Activated CD4-positive, alpha-beta T cell treated with anti-CD3 and anti-CD28 coated beads, Interleukin-2, amount 10 ng/mL, durations not matched to agents 24 days and 14 days (primary cell): ENCODE data around the gene RAB44. TPM values are rescaled to one million over a fixed set of nuclear protein-coding genes. Genes with fewer than 3 reads are reported as not detected.
A peak's percentile ranks its signal among the peaks of the same experiment; 100 is the strongest.

ENCODE experiments used
- DNase-seq: peaks from one replicate; pipeline ENCODE4 v3.0.0; 2022
- H3K27ac Mint-ChIP-seq: one replicate; pipeline ENCODE4 v1.8.0; 2022; ENCODE audit warnings: mild to moderate bottlenecking, mixed read lengths
- H3K27me3 Mint-ChIP-seq: one replicate; pipeline ENCODE4 v1.8.0; 2022; ENCODE audit warnings: mixed read lengths
- H3K36me3 Mint-ChIP-seq: one replicate; pipeline ENCODE4 v1.8.0; 2022; ENCODE audit warnings: low read depth, mild to moderate bottlenecking, mixed read lengths
- H3K4me1 Mint-ChIP-seq: one replicate; pipeline ENCODE4 v1.8.0; 2021; ENCODE audit warnings: mixed read lengths
- H3K4me3 Mint-ChIP-seq: one replicate; pipeline ENCODE4 v1.8.0; 2022; ENCODE audit warnings: mild to moderate bottlenecking, moderate library complexity, mixed read lengths
- H3K9me3 Mint-ChIP-seq: one replicate; pipeline ENCODE4 v1.8.0; 2021; ENCODE audit warnings: mixed read lengths
- intact Hi-C: fragments of 100-400 bp; cut with micrococcal nuclease; formaldehyde crosslinking; loops from one replicate; pipeline ENCODE4 v1.15.1; 2023
- total RNA-seq: library from RNA; stranded (reverse); gene quantifications from 2 replicates; pipeline ENCODE4 v1.2.3, GENCODE V29; 2022

The RAB44 gene
- total RNA-seq, 1 donor from 2014 or later = not detected

GRCh38 chr6:36743538-36744303 is 46.1 kb downstream of the RAB44 start:
- peak; percentile 67 for DNase-seq
- H3K9me3 Mint-ChIP-seq = no peaks in the 10 kb centered on the region
- peak overlapping the region; percentile 55 for H3K4me3 Mint-ChIP-seq
- H3K4me1 Mint-ChIP-seq = peaks cover 28% of the 10 kb centered on the region
- H3K27me3 Mint-ChIP-seq = no peaks in the 10 kb centered on the region
- intact Hi-C loops = no loop called here
- no peak overlapping the region for H3K27ac Mint-ChIP-seq
- H3K36me3 Mint-ChIP-seq = no peaks in the 10 kb centered on the region

DNA sequence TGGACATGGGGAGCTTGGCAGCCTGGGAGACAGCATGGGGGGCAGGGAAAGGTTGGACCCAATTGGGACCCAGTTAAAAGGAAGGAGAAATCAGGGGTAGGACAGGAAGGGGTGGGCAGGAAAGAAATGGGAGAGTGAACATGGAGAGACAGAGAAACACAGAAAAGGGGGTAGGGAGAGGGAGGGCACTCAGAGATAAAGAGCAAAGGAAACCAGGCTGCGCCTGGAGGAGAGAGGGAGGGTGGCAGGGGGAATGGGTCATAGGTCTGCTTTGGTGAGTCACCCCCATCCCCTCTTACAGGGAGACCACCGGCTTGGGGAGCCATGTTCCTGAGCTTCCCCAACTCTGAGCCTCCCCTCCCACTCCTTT is 46.7 kb downstream of the RAB44 start:
- intact Hi-C loops = no loop called here

GRCh38 chr6:36745283-36745682 is 47.7 kb downstream of the RAB44 start:
- no peak overlapping the region for H3K27ac Mint-ChIP-seq
- H3K9me3 Mint-ChIP-seq = peaks cover 4% of the 10 kb centered on the region
- H3K4me3 Mint-ChIP-seq = no peak overlapping the region
- no peaks in the 10 kb centered on the region for H3K36me3 Mint-ChIP-seq
- no peak for DNase-seq
- intact Hi-C loops = no loop called here
- peaks cover 23% of the 10 kb centered on the region for H3K4me1 Mint-ChIP-seq
- no peaks in the 10 kb centered on the region for H3K27me3 Mint-ChIP-seq

More for the DNA sequence above, 46.7 kb downstream of the RAB44 start:
- Mint-ChIP-seq H3K27me3 (no peaks in the 10 kb centered on the region), H3K4me1 (peaks cover 28% of the 10 kb centered on the region), H3K9me3 (peaks cover 2% of the 10 kb centered on the region), H3K27ac (peak overlapping the region; percentile 78), H3K36me3 (no peaks in the 10 kb centered on the region), H3K4me3 (peak overlapping the region; percentile 55)
- DNase-seq = no peak

- no peaks in the 10 kb centered on the region for H3K36me3 Mint-ChIP-seq
- no peak for DNase-seq
- no peak overlapping the region for H3K4me3 Mint-ChIP-seq
- H3K4me1 Mint-ChIP-seq = peaks cover 19% of the 10 kb centered on the region
- intact Hi-C loops = no loop called here
- H3K27me3 Mint-ChIP-seq = no peaks in the 10 kb centered on the region
- H3K27ac Mint-ChIP-seq = no peak overlapping the region
- peaks cover 4% of the 10 kb centered on the region for H3K9me3 Mint-ChIP-seq
These were observed 48.2 kb downstream of the RAB44 start for GRCh38 chr6:36745836-36746235.

DNA sequence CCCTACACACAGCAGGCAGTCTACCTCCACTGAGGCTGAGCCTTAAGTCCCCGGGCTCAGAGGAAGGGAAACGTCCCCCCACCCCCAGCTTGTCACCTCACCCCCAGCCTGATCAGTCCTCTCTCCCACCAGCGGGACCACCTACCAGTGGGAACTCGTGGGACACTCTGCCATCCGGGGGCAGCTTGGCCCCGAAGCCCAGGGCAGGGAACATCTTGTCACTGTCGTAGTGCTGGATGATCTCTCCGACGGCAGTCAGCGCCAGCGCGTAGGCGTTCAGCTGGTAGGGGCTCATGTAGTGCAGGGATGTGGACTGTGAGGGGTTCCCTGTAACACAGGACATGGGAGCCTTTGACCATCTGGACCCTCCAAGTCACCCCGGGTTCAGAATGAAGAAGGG is 48.6 kb downstream of the RAB44 start:
- peaks cover 21% of the 10 kb centered on the region for H3K4me1 Mint-ChIP-seq
- DNase-seq = no peak
- H3K9me3 Mint-ChIP-seq = peaks cover 4% of the 10 kb centered on the region
- H3K27me3 Mint-ChIP-seq = no peaks in the 10 kb centered on the region
- no peak overlapping the region for H3K27ac Mint-ChIP-seq
- intact Hi-C loops = no loop called here
- no peak overlapping the region for H3K4me3 Mint-ChIP-seq
- no peaks in the 10 kb centered on the region for H3K36me3 Mint-ChIP-seq

- no peak for DNase-seq
- intact Hi-C loops = no loop called here
- Mint-ChIP-seq H3K27me3 (no peaks in the 10 kb centered on the region), H3K9me3 (peaks cover 4% of the 10 kb centered on the region), H3K36me3 (no peaks in the 10 kb centered on the region), H3K4me1 (peaks cover 32% of the 10 kb centered on the region), H3K27ac (no peak overlapping the region), H3K4me3 (no peak overlapping the region)
These were observed 52.3 kb downstream of the RAB44 start for GRCh38 chr6:36749829-36750489.

GRCh38 chr6:36751091-36751490 is 53.5 kb downstream of the RAB44 start:
- Mint-ChIP-seq H3K4me3 (no peak overlapping the region), H3K9me3 (peaks cover 4% of the 10 kb centered on the region), H3K4me1 (peaks cover 43% of the 10 kb centered on the region), H3K27ac (peak overlapping the region; percentile 41), H3K36me3 (peaks cover 2% of the 10 kb centered on the region), H3K27me3 (no peaks in the 10 kb centered on the region)
- intact Hi-C loops = no loop called here
- no peak for DNase-seq

GRCh38 chr6:36751833-36752186 is 54.2 kb downstream of the RAB44 start:
- H3K27ac Mint-ChIP-seq = peak overlapping the region; percentile 92
- H3K36me3 Mint-ChIP-seq = peaks cover 2% of the 10 kb centered on the region
- peaks cover 50% of the 10 kb centered on the region for H3K4me1 Mint-ChIP-seq
- no peak overlapping the region for H3K4me3 Mint-ChIP-seq
- intact Hi-C loops = loop anchor here (1.0 kb wide), 1 partner anchor 17 kb away; no protein-coding TSS in a partner anchor
- peaks cover 4% of the 10 kb centered on the region for H3K9me3 Mint-ChIP-seq
- no peaks in the 10 kb centered on the region for H3K27me3 Mint-ChIP-seq
- no peak for DNase-seq

GRCh38 chr6:36752187-36752885 is 54.7 kb downstream of the RAB44 start:
- peak overlapping the region; percentile 92 for H3K27ac Mint-ChIP-seq
- H3K27me3 Mint-ChIP-seq = no peaks in the 10 kb centered on the region
- peaks cover 56% of the 10 kb centered on the region for H3K4me1 Mint-ChIP-seq
- peak; percentile 73 for DNase-seq
- H3K36me3 Mint-ChIP-seq = peaks cover 2% of the 10 kb centered on the region
- intact Hi-C loops = loop anchor here (1.0 kb wide), 1 partner anchor 17 kb away; no protein-coding TSS in a partner anchor
- H3K9me3 Mint-ChIP-seq = peaks cover 4% of the 10 kb centered on the region
- H3K4me3 Mint-ChIP-seq = peak overlapping the region; percentile 57

- peak overlapping the region; percentile 92 for H3K27ac Mint-ChIP-seq
- H3K36me3 Mint-ChIP-seq = peaks cover 2% of the 10 kb centered on the region
- H3K4me3 Mint-ChIP-seq = no peak overlapping the region
- peaks cover 4% of the 10 kb centered on the region for H3K9me3 Mint-ChIP-seq
- intact Hi-C loops = loop anchor here (1.0 kb wide), 1 partner anchor 18 kb away; no protein-coding TSS in a partner anchor
- peaks cover 60% of the 10 kb centered on the region for H3K4me1 Mint-ChIP-seq
- peak; percentile 66 for DNase-seq
- H3K27me3 Mint-ChIP-seq = no peaks in the 10 kb centered on the region
These were observed 55.4 kb downstream of the RAB44 start for GRCh38 chr6:36752886-36753506.

- H3K27ac Mint-ChIP-seq = peak overlapping the region; percentile 89
- no peaks in the 10 kb centered on the region for H3K27me3 Mint-ChIP-seq
- peaks cover 2% of the 10 kb centered on the region for H3K36me3 Mint-ChIP-seq
- DNase-seq = no peak
- H3K4me1 Mint-ChIP-seq = peaks cover 67% of the 10 kb centered on the region
- H3K4me3 Mint-ChIP-seq = no peak overlapping the region
- intact Hi-C loops = no loop called here
- peaks cover 4% of the 10 kb centered on the region for H3K9me3 Mint-ChIP-seq
These were observed 56.2 kb downstream of the RAB44 start for GRCh38 chr6:36753671-36754405.

DNA sequence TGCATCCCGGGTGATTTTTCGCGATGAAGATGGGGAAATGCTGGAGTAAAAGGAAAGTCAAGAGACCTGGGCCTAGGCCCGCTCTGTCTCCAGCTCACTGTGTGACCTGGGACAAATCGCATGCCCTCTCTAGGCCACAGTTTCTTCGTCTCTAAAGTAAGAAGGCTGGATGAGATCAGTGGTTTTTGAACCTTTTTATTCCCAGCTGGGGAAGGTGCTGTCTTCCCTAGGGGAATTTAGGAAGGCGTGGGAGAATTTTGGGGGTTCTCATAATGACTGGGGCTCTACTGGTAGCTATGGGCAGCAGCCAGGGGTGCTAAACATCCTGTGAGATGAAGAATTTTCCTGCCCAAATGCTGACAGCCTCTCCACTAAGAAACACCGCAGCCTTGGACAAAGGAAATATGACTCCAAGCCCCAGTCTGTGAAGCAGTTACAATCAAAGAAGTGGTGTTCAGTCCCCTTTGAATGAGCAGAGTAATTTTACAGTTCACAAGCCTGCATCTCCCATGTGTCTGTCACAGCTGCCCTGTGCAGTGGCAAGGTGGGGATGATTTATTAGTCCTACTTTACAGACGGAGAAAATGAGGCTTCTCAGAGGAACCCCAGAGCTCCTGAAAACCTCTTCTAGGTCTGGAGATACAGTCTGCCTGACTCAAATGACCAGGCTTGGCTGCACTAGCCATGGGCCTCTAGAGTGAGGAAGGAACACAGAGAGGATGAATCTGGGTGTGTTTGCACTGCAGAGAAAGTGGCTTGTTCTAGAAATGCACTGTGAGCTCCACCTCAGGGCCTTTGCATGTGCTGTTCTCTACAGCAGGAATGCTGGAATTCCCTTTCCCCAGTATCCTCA is 57.2 kb downstream of the RAB44 start:
- peak overlapping the region; percentile 83 for H3K4me3 Mint-ChIP-seq
- peaks cover 73% of the 10 kb centered on the region for H3K4me1 Mint-ChIP-seq
- no peaks in the 10 kb centered on the region for H3K9me3 Mint-ChIP-seq
- no peak for DNase-seq
- peak overlapping the region; percentile 89 for H3K27ac Mint-ChIP-seq
- intact Hi-C loops = loop anchor here (1.0 to 5.0 kb wide), 4 partner anchors 33 to 208 kb away; partner anchors contain the start of gene STK38
- peaks cover 2% of the 10 kb centered on the region for H3K36me3 Mint-ChIP-seq
- no peaks in the 10 kb centered on the region for H3K27me3 Mint-ChIP-seq
